HepG2 (cell line): Measurements from ENCODE around the gene RABGGTA. TPM values are rescaled to one million over a fixed set of nuclear protein-coding genes. Genes with fewer than 3 reads are reported as not detected.
A peak's percentile ranks its signal among the peaks of the same experiment; 100 is the strongest.

Source experiments
- AFF4 ChIP-seq: sonication (generic); formaldehyde crosslinking; IDR thresholded peaks from 2 replicates; pipeline ENCODE4 v1.4.0; 2020; ENCODE audit warnings: missing genetic modification reagents
- AKNA ChIP-seq: sonication (generic); formaldehyde crosslinking; IDR thresholded peaks from 2 replicates; pipeline ENCODE4 v1.4.0; 2020; ENCODE audit warnings: missing genetic modification reagents, borderline replicate concordance
- HES4 ChIP-seq: sonication (generic); formaldehyde crosslinking; IDR thresholded peaks from 2 replicates; pipeline ENCODE4 v1.9.0; 2021; ENCODE audit warnings: mild to moderate bottlenecking, missing genetic modification reagents, borderline replicate concordance
- NFE2L2 ChIP-seq: fragments of 150-350 bp; IDR thresholded peaks from 2 replicates; pipeline ENCODE4 v1.6.1; 2014; ENCODE audit warnings: low read length
- PCBP2 ChIP-seq: fragments of 200-400 bp; formaldehyde crosslinking; optimal IDR thresholded peaks from 2 replicates; pipeline ENCODE3; 2018; ENCODE audit warnings: low read length, low read depth; ENCODE audit not compliant: poor library complexity, severe bottlenecking
- SETDB1 ChIP-seq: sonication (generic); formaldehyde crosslinking; IDR thresholded peaks from 2 replicates; pipeline ENCODE4 v1.5.1; 2020; ENCODE audit warnings: missing genetic modification reagents, mild to moderate bottlenecking, borderline replicate concordance
- ZBTB46 ChIP-seq: sonication (generic); formaldehyde crosslinking; IDR thresholded peaks from 2 replicates; pipeline ENCODE4 v1.4.0; 2020; ENCODE audit warnings: mild to moderate bottlenecking, missing genetic modification reagents, borderline replicate concordance
- ZNF740 ChIP-seq: sonication (generic); formaldehyde crosslinking; IDR thresholded peaks from 2 replicates; pipeline ENCODE4 v1.4.0; 2020; ENCODE audit warnings: missing genetic modification reagents
- polyA plus RNA-seq, 8 experiments: library from polyadenylated mRNA; depleted of rRNA in 3 of 8; stranded (reverse) in 7 of 8; unstranded in 1 of 8; fragments of >200 nt; fragmentation: Illumina TruSeq in 4 of 8; extraction: Trizol in 4 of 8; gene quantifications; 2 replicates each; pipeline versions ENCODE4 v1.2.1 to v1.2.3, GENCODE V29; 2011 to 2016; ENCODE audit warnings: low read depth in 4 of 8, missing spikeins in 1 of 8, mixed read lengths in 1 of 8; ENCODE audit not compliant: insufficient read depth in 1 of 8
- total RNA-seq, 5 experiments: library from RNA; depleted of rRNA; stranded (reverse); fragments of >200 nt; fragmentation: Illumina TruSeq; extraction: Trizol; gene quantifications; 2 replicates each; pipeline ENCODE4 v1.2.3, GENCODE V29; 2016; ENCODE audit warnings: low read depth in 1 of 5
- TF ChIP-seq, protein P1 (sequence below): IDR thresholded peaks from 2 replicates; pipeline ENCODE4 v1.6.1; 2016; ENCODE audit warnings: low read depth, missing genetic modification reagents, missing compliant biosample characterization

RABGGTA gene
- total and polyA plus RNA-seq, 2 of the 13 experiments (the other 11 are each of a cell fraction or from before 2014, with no cell fraction given), result 57.9 to 90.8 TPM

GRCh38 chr14:24232645-24233537 is 38.5 kb downstream of the RABGGTA start, which contains the start of gene GMPR2 (continued):
- peak; percentile 50; the same call in 1 of the 2 replicates for TF ChIP-seq AKNA (CRISPR knock-in tag)
- no peak for TF ChIP-seq NFE2L2
- TF ChIP-seq, protein P1, sequence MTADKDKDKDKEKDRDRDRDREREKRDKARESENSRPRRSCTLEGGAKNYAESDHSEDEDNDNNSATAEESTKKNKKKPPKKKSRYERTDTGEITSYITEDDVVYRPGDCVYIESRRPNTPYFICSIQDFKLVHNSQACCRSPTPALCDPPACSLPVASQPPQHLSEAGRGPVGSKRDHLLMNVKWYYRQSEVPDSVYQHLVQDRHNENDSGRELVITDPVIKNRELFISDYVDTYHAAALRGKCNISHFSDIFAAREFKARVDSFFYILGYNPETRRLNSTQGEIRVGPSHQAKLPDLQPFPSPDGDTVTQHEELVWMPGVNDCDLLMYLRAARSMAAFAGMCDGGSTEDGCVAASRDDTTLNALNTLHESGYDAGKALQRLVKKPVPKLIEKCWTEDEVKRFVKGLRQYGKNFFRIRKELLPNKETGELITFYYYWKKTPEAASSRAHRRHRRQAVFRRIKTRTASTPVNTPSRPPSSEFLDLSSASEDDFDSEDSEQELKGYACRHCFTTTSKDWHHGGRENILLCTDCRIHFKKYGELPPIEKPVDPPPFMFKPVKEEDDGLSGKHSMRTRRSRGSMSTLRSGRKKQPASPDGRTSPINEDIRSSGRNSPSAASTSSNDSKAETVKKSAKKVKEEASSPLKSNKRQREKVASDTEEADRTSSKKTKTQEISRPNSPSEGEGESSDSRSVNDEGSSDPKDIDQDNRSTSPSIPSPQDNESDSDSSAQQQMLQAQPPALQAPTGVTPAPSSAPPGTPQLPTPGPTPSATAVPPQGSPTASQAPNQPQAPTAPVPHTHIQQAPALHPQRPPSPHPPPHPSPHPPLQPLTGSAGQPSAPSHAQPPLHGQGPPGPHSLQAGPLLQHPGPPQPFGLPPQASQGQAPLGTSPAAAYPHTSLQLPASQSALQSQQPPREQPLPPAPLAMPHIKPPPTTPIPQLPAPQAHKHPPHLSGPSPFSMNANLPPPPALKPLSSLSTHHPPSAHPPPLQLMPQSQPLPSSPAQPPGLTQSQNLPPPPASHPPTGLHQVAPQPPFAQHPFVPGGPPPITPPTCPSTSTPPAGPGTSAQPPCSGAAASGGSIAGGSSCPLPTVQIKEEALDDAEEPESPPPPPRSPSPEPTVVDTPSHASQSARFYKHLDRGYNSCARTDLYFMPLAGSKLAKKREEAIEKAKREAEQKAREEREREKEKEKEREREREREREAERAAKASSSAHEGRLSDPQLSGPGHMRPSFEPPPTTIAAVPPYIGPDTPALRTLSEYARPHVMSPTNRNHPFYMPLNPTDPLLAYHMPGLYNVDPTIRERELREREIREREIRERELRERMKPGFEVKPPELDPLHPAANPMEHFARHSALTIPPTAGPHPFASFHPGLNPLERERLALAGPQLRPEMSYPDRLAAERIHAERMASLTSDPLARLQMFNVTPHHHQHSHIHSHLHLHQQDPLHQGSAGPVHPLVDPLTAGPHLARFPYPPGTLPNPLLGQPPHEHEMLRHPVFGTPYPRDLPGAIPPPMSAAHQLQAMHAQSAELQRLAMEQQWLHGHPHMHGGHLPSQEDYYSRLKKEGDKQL (CRISPR knock-in tag), result peak; percentile 10; the same call in 1 of the 2 replicates
- 0 out of 2 replicates have a peak, but pooled peaks have one; percentile 71 for TF ChIP-seq ZBTB46 (CRISPR knock-in tag)
- peak; percentile 5 for TF ChIP-seq HES4 (CRISPR knock-in tag)
- peak; percentile 70; the same call in 1 of the 2 replicates for TF ChIP-seq AFF4 (CRISPR knock-in tag)
- peak; percentile 66 for TF ChIP-seq PCBP2
- TF ChIP-seq ZNF740 (CRISPR knock-in tag), result peak; percentile 11; the same call in 1 of the 2 replicates
- no peak; the same call in 1 of the 2 replicates for TF ChIP-seq SETDB1 (CRISPR knock-in tag)
